Adrenal gland (tissue), 5 donors: ENCODE results near the gene DSCAML1.

Source experiments
- CTCF ChIP-seq, 6 experiments: fragments of 450-650 bp in 4 of 6; fragments of 200-600 bp in 2 of 6; sonication (generic) in 1 of 6; IDR thresholded peaks; 1 replicate in 5 of 6; 2 replicates in 1 of 6; pipeline versions ENCODE4 v1.5.1 to v1.8.0; 2016 to 2021; ENCODE audit warnings: antibody characterized with exemption in 6 of 6, mild to moderate bottlenecking in 2 of 6, moderate library complexity in 1 of 6
- POLR2A ChIP-seq, 2 donors: fragments of 450-650 bp; IDR thresholded peaks; one replicate each; pipeline ENCODE4 v1.6.1; 2017; ENCODE audit warnings: antibody characterized with exemption in 2 of 2, mild to moderate bottlenecking in 2 of 2, moderate library complexity in 1 of 2
- donor health status: DM: no; HTN: no; CAD: no.

DNA sequence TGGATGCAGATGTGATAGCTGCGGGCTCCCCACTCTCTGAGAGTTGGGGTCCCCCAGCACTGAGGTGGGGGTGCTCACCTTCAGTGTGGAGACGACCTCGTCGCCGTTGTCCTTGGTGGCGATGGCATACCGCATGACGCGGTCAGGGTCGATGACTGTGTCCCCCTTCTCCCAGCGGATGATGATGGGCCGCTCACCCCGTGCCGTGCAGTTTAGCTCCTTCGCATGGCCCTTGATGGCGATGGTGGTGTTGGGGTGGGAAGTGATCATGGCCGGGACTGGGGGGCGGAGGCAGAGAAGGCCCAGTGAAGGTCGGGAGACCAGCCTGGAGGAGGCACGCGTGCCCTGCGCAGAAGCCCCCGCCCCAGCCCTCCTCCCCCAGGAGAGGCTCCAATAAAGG, 315.1 kb downstream of the DSCAML1 start:
- no peak for TF ChIP-seq CTCF (IDR thresholded peaks at IDR 0.05)
- no peak for TF ChIP-seq POLR2A (IDR thresholded peaks at IDR 0.05)
